K562 (cell line): ENCODE data around the gene PPM1E. TPM values are rescaled to one million over a fixed set of nuclear protein-coding genes. Genes with fewer than 3 reads are reported as not detected.
A peak's percentile ranks its signal among the peaks of the same experiment; 100 is the strongest.

ENCODE experiments used
- ATAC-seq: fragments of 200-7000 bp; cut with Tn5 transposase; 3 replicates; pipeline ENCODE4 v1.9.1; 2020; ENCODE audit warnings: moderate library complexity
- BruUV-seq: library from RNA; stranded (reverse); fragments of 400-500 nt; replicated peaks from 2 replicates; lab custom pipeline; 2021; lab: Mats Ljungman, UMichigan
- CTCF ChIA-PET: fragments of 300-600 bp; formaldehyde crosslinking; extraction: SDS; loops from one replicate; lab custom pipeline; 2021; ENCODE audit warnings: low intra/inter-chr PET ratio; lab: Yijun Ruan, JAX
- POLR2A ChIA-PET: fragments of 300-600, 350-650 bp; sonication (Branson Sonifier 250); formaldehyde crosslinking; extraction: SDS; loops from one replicate; lab custom pipeline; 2021; ENCODE audit warnings: antibody characterized with exemption, inconsistent platforms; lab: Yijun Ruan, JAX
- DNase-seq, 4 experiments: peaks; one replicate each; pipeline versions ENCODE4 v3.0.0 to v3.0.0-alpha.2; 2011 to 2018; ENCODE audit warnings: low spot score in 3 of 4, mixed read lengths in 3 of 4; ENCODE audit errors: extremely low read depth in 1 of 4
- FAIRE-seq: peaks from 2 replicates; lab custom pipeline; 2011; peaks lifted over from hg19 to GRCh38; lab: Jason Lieb, UNC
- H2AFZ ChIP-seq: 2 replicates; pipeline ENCODE4 v1.6.0; 2011; ENCODE audit warnings: low read depth, low read length, control low read depth, inconsistent platforms
- H3K27ac ChIP-seq: fragments of 200-600 bp; 3 replicates; pipeline ENCODE4 v1.8.0; 2011; ENCODE audit warnings: low read depth, mild to moderate bottlenecking, control low read depth, inconsistent platforms, low read length, moderate library complexity, mixed read lengths; ENCODE audit errors: extremely low read depth
- H3K27me3 ChIP-seq, 2 experiments: fragments of 300-600 bp in 1 of 2; 2 replicates in 1 of 2; 3 replicates in 1 of 2; pipeline versions ENCODE4 v1.6.0 to v1.8.0; 2011; ENCODE audit warnings: inconsistent platforms in 2 of 2, low read length in 2 of 2, mild to moderate bottlenecking in 1 of 2, mixed read lengths in 1 of 2, moderate library complexity in 1 of 2; ENCODE audit not compliant: control insufficient read depth in 2 of 2, insufficient read depth in 2 of 2
- H3K36me3 ChIP-seq: fragments of 300-600 bp; 3 replicates; pipeline ENCODE4 v1.8.0; 2011; ENCODE audit warnings: mild to moderate bottlenecking, low read length, inconsistent platforms; ENCODE audit not compliant: control insufficient read depth, insufficient read depth
- H3K4me1 ChIP-seq, 2 experiments: fragments of 200-600 bp in 1 of 2; replicated peaks in 1 of 2; 2 replicates in 1 of 2; 3 replicates in 1 of 2; pipeline versions ENCODE4 v1.5.1 to v1.8.0; 2011; ENCODE audit warnings: inconsistent platforms in 2 of 2, low read length in 2 of 2, mild to moderate bottlenecking in 1 of 2, mixed read lengths in 1 of 2, moderate library complexity in 1 of 2; ENCODE audit not compliant: control insufficient read depth in 2 of 2, insufficient read depth in 2 of 2
- H3K4me2 ChIP-seq: 2 replicates; pipeline ENCODE4 v1.6.1; 2011; ENCODE audit warnings: low read length, control low read depth, inconsistent platforms, mixed read lengths; ENCODE audit not compliant: insufficient read depth
- H3K4me3 ChIP-seq: fragments of 200-600 bp; sonication (generic), shearing (Covaris generic); 2 replicates; pipeline ENCODE4 v1.5.1; 2016; ENCODE audit warnings: control low read depth, inconsistent platforms
- H3K79me2 ChIP-seq: fragments of 200-600 bp; 3 replicates; pipeline ENCODE4 v1.8.0; 2011; ENCODE audit warnings: low read length, inconsistent platforms; ENCODE audit not compliant: control insufficient read depth, insufficient read depth
- H3K9ac ChIP-seq, 2 experiments: 2 replicates each; pipeline versions ENCODE4 v1.6.0 to v1.6.1; 2011; ENCODE audit warnings: low read depth in 2 of 2, low read length in 2 of 2, control low read depth in 1 of 2, inconsistent platforms in 1 of 2, mild to moderate bottlenecking in 1 of 2, mixed read lengths in 1 of 2; ENCODE audit not compliant: insufficient read depth in 1 of 2
- H3K9me1 ChIP-seq: one replicate; pipeline ENCODE4 v1.6.0; 2011; ENCODE audit warnings: inconsistent platforms, mild to moderate bottlenecking, low read length, moderate library complexity; ENCODE audit not compliant: control insufficient read depth, insufficient read depth
- H3K9me3 ChIP-seq: replicated peaks from 2 replicates; pipeline ENCODE4 v1.5.1; 2011; ENCODE audit warnings: low read depth, low read length, inconsistent platforms; ENCODE audit not compliant: control insufficient read depth, insufficient read depth
- H4K20me1 ChIP-seq: replicated peaks from 2 replicates; pipeline ENCODE4 v1.6.1; 2011; ENCODE audit warnings: low read length, inconsistent platforms, mixed read lengths; ENCODE audit not compliant: control insufficient read depth, insufficient read depth
- BACH1 ChIP-seq: fragments of 200-800 bp; sonication (Bioruptor generic); IDR thresholded peaks from 2 replicates; pipeline ENCODE4 v1.6.1; 2016; ENCODE audit warnings: missing genetic modification characterization, missing compliant biosample characterization
- TSHZ1 ChIP-seq: fragments of 250-450 bp; sonication (Bioruptor Pico); IDR thresholded peaks from 2 replicates; pipeline ENCODE4 v1.4.0; 2020; ENCODE audit warnings: mild to moderate bottlenecking, moderate library complexity
- ZBTB11 ChIP-seq, 3 experiments: fragments of 200-800 bp in 1 of 3; fragments of 250-450 bp in 1 of 3; fragments of 450-650 bp in 1 of 3; sonication (Bioruptor Pico) in 1 of 3; sonication (Bioruptor generic) in 1 of 3; formaldehyde crosslinking in 1 of 3; IDR thresholded peaks; 2 replicates each; pipeline versions ENCODE4 v1.6.1 to v1.8.0; 2016 to 2022; ENCODE audit warnings: mild to moderate bottlenecking in 2 of 3, missing genetic modification characterization in 2 of 3, missing compliant biosample characterization in 1 of 3, moderate library complexity in 1 of 3
- WGBS: fragments of 100-300 bp; shearing (Covaris generic); methylation state at CpG from one replicate; pipeline ENCODE4 v1.1.6; 2016; ENCODE audit warnings: low coverage, mixed read lengths; ENCODE audit not compliant: insufficient coverage; ENCODE audit errors: missing lambda C conversion rate; 5-methylcytosine and 5-hydroxymethylcytosine counted together
- in situ Hi-C: fragments of 300-500 bp; cut with MboI; formaldehyde crosslinking; loops from 4 replicates; pipeline ENCODE4 v1.15.0; 2018; ENCODE audit warnings: inconsistent platforms, mixed read lengths
- intact Hi-C: fragments of 100-400 bp; cut with micrococcal nuclease; formaldehyde crosslinking; loops from 2 replicates; pipeline ENCODE4 v1.14.2; 2022
- polyA plus RNA-seq, 8 experiments: library from polyadenylated mRNA; depleted of rRNA in 4 of 8; stranded (reverse) in 5 of 8; unstranded in 3 of 8; fragments of >200 nt; fragmentation: Nextera tagmentation in 2 of 8; fragmentation: Illumina TruSeq in 1 of 8; extraction: Ambion mirVana in 2 of 8; extraction: Trizol in 1 of 8; gene quantifications; 2 replicates each; pipeline versions ENCODE4 v1.2.1 to v1.2.3, GENCODE V29; 2011 to 2014; ENCODE audit warnings: inconsistent platforms in 1 of 8, missing spikeins in 1 of 8
- total RNA-seq, 7 experiments: library from RNA; depleted of rRNA in 6 of 7; stranded (reverse); fragments of >200 nt in 6 of 7; fragmentation: Illumina TruSeq in 2 of 7; extraction: Trizol in 2 of 7; gene quantifications; 2 replicates each; pipeline versions ENCODE4 v1.2.1 to v1.2.3, GENCODE V29; 2011 to 2021; ENCODE audit warnings: low replicate concordance in 1 of 7

The PPM1E gene
- total and polyA plus RNA-seq, 9 of the 15 experiments (the other 6 are each of a cell fraction or from before 2014, with no cell fraction given), result 1.0 to 5.7 (median 4.7) TPM

GRCh38 chr17:58968426-58969061, 212.9 kb downstream of the PPM1E start:
- Histone ChIP-seq H4K20me1 (no peaks in the 10 kb centered on the region), H3K79me2 (no peaks in the 10 kb centered on the region), H3K4me2 (no peak overlapping the region), H3K4me3 (no peak overlapping the region), H3K9me1 (no peaks in the 10 kb centered on the region), H3K9ac (no peak overlapping the region), H3K9me3 (no peaks in the 10 kb centered on the region), H3K4me1 (no peaks in the 10 kb centered on the region), H2AFZ (no peak overlapping the region), H3K36me3 (no peaks in the 10 kb centered on the region), H3K27ac (no peak overlapping the region), H3K27me3 (no peaks in the 10 kb centered on the region)
- DNase-seq, result no peak
- intact Hi-C loops (no loop called here), in situ Hi-C loops (no loop called here)
- POLR2A ChIA-PET, result interaction anchor here (0.6 kb wide), 2 partner anchors 411 to 509 kb away, joined by 3 read pairs; no protein-coding TSS in a partner anchor
- no peak for FAIRE-seq
- 54% methylated on average over 4 of the region's 4 CpGs for WGBS
- TF ChIP-seq TSHZ1 (CRISPR knock-in tag) (no peak), ZBTB11 (CRISPR knock-in tag; IDR thresholded peaks at IDR 0.05) (peak in 1 of 3 experiments; percentile 74; a peak in 1 of 6 replicates), BACH1 (tag) (0 out of 2 replicates have a peak, but pooled peaks have one; percentile 9)
- no TSS peak for BruUV-seq
- ATAC-seq, result no peak
- CTCF ChIA-PET, result no interaction called here
